Ectodermal cell (in vitro differentiated cells): Measurements from ENCODE around the gene SYNPO.

Source experiments
- H3K27ac ChIP-seq: 2 replicates; pipeline ENCODE4 v1.7.0; 2013; ENCODE audit warnings: mild to moderate bottlenecking, low read depth, low read length; ENCODE audit not compliant: insufficient read depth, poor library complexity, severe bottlenecking
- H3K27me3 ChIP-seq: 2 replicates; pipeline ENCODE4 v1.7.0; 2013; ENCODE audit warnings: mild to moderate bottlenecking, low read length; ENCODE audit not compliant: insufficient read depth, control insufficient read depth, poor library complexity, severe bottlenecking
- H3K36me3 ChIP-seq: one replicate; pipeline ENCODE4 v1.7.0; 2013; ENCODE audit warnings: low read length; ENCODE audit not compliant: control insufficient read depth, insufficient read depth
- H3K4me1 ChIP-seq: one replicate; pipeline ENCODE4 v1.7.0; 2013; ENCODE audit warnings: low read length; ENCODE audit not compliant: control insufficient read depth, insufficient read depth
- H3K4me3 ChIP-seq: 2 replicates; pipeline ENCODE4 v1.7.0; 2013; ENCODE audit warnings: low read depth, low read length, control low read depth; ENCODE audit not compliant: insufficient read depth
- H3K9me3 ChIP-seq: 2 replicates; pipeline ENCODE4 v1.7.0; 2013; ENCODE audit warnings: mild to moderate bottlenecking, low read length, moderate library complexity; ENCODE audit not compliant: control insufficient read depth
- WGBS, 2 experiments: methylation state at CpG; one replicate each; pipeline ENCODE4 v1.1.7; 2013; ENCODE audit warnings: missing lambda C conversion rate in 2 of 2; 5-methylcytosine and 5-hydroxymethylcytosine counted together

Gene SYNPO

GRCh38 chr5:150658121-150658520, 17.7 kb downstream of the SYNPO start:
- H3K27ac ChIP-seq = no peak overlapping the region
- no peaks in the 10 kb centered on the region for H3K27me3 ChIP-seq
- 95% methylated on average over 4 of the region's 4 CpGs for WGBS, 2 experiments
- H3K4me1 ChIP-seq = peaks cover 9% of the 10 kb centered on the region
- no peaks in the 10 kb centered on the region for H3K36me3 ChIP-seq
- no peak overlapping the region for H3K4me3 ChIP-seq
- no peaks in the 10 kb centered on the region for H3K9me3 ChIP-seq

- no peak overlapping the region for H3K27ac ChIP-seq
- WGBS, 2 experiments = 63 to 73% methylated on average over 3 of the region's 3 CpGs
- peaks cover 9% of the 10 kb centered on the region for H3K4me1 ChIP-seq
- no peaks in the 10 kb centered on the region for H3K9me3 ChIP-seq
- H3K4me3 ChIP-seq = no peak overlapping the region
- H3K36me3 ChIP-seq = no peaks in the 10 kb centered on the region
- no peaks in the 10 kb centered on the region for H3K27me3 ChIP-seq
These were observed 18.3 kb downstream of the SYNPO start for GRCh38 chr5:150658699-150659265.

- WGBS, 2 experiments = 92 to 93% methylated on average over 11 of the region's 11 CpGs
- H3K27me3 ChIP-seq = no peaks in the 10 kb centered on the region
- H3K4me3 ChIP-seq = no peak overlapping the region
- H3K9me3 ChIP-seq = no peaks in the 10 kb centered on the region
- peaks cover 9% of the 10 kb centered on the region for H3K4me1 ChIP-seq
- no peak overlapping the region for H3K27ac ChIP-seq
- no peaks in the 10 kb centered on the region for H3K36me3 ChIP-seq
These were observed 19.1 kb downstream of the SYNPO start for GRCh38 chr5:150659360-150660107.

- no peak overlapping the region for H3K27ac ChIP-seq
- H3K27me3 ChIP-seq = no peaks in the 10 kb centered on the region
- no peaks in the 10 kb centered on the region for H3K36me3 ChIP-seq
- H3K4me1 ChIP-seq = peaks cover 9% of the 10 kb centered on the region
- 53 to 55% methylated on average over 4 of the region's 4 CpGs for WGBS, 2 experiments
- H3K4me3 ChIP-seq = no peak overlapping the region
- no peaks in the 10 kb centered on the region for H3K9me3 ChIP-seq
These were observed 19.8 kb downstream of the SYNPO start for GRCh38 chr5:150660108-150660831.

GRCh38 chr5:150661086-150661485, 20.6 kb downstream of the SYNPO start, which contains the start of gene MYOZ3:
Gene MYOZ3, plus strand, starts transcription at chr5:150661251. Its CDS starts 1,691 bp downstream, at chr5:150662942.
- no peak within 1 kb of the TSS for H3K4me3 ChIP-seq
- H3K4me1 ChIP-seq = peaks cover 9% of the 10 kb centered on the region
- H3K9me3 ChIP-seq = no peaks in the 10 kb centered on the region
- no peaks in the 10 kb centered on the region for H3K36me3 ChIP-seq
- no peaks in the 10 kb centered on the region for H3K27me3 ChIP-seq
- no peak within 1 kb of the TSS for H3K27ac ChIP-seq
- WGBS, 2 experiments = 58 to 71% methylated on average over 7 of the region's 7 CpGs

GRCh38 chr5:150661821-150662596, 21.5 kb downstream of the SYNPO start:
- no peak overlapping the region for H3K4me3 ChIP-seq
- H3K27me3 ChIP-seq = no peaks in the 10 kb centered on the region
- H3K36me3 ChIP-seq = no peaks in the 10 kb centered on the region
- no peak overlapping the region for H3K27ac ChIP-seq
- H3K9me3 ChIP-seq = no peaks in the 10 kb centered on the region
- 91 to 93% methylated on average over 10 of the region's 10 CpGs for WGBS, 2 experiments
- H3K4me1 ChIP-seq = peaks cover 9% of the 10 kb centered on the region

GRCh38 chr5:150662731-150663516, 22.5 kb downstream of the SYNPO start:
- no peaks in the 10 kb centered on the region for H3K9me3 ChIP-seq
- 80 to 82% methylated on average over 3 to 4 of the region's 4 CpGs for WGBS, 2 experiments
- H3K27me3 ChIP-seq = no peaks in the 10 kb centered on the region
- no peaks in the 10 kb centered on the region for H3K36me3 ChIP-seq
- no peak overlapping the region for H3K4me3 ChIP-seq
- peaks cover 9% of the 10 kb centered on the region for H3K4me1 ChIP-seq
- no peak overlapping the region for H3K27ac ChIP-seq

- Histone ChIP-seq H3K36me3 (no peaks in the 10 kb centered on the region), H3K4me1 (peaks cover 9% of the 10 kb centered on the region), H3K27me3 (no peaks in the 10 kb centered on the region), H3K27ac (no peak overlapping the region), H3K9me3 (no peaks in the 10 kb centered on the region), H3K4me3 (no peak overlapping the region)
- WGBS, 2 experiments = 85 to 97% methylated on average over 3 of the region's 3 CpGs
These were observed 23.5 kb downstream of the SYNPO start for GRCh38 chr5:150663936-150664335.

GRCh38 chr5:150665044-150665443, 24.6 kb downstream of the SYNPO start:
- peaks cover 5% of the 10 kb centered on the region for H3K4me1 ChIP-seq
- no peaks in the 10 kb centered on the region for H3K27me3 ChIP-seq
- H3K4me3 ChIP-seq = no peak overlapping the region
- H3K27ac ChIP-seq = no peak overlapping the region
- no peaks in the 10 kb centered on the region for H3K9me3 ChIP-seq
- WGBS, 2 experiments = 91 to 93% methylated on average over 12 of the region's 12 CpGs
- no peaks in the 10 kb centered on the region for H3K36me3 ChIP-seq
